HG03064 (cell line): ENCODE measurements around the gene DVL3.
"Not testable (repeated sequence)": the region's sequence is repeated elsewhere in the genome, so short reads cannot be mapped to it uniquely, and the experiment has no call there.

Experiments
- ATAC-seq: cut with Tn5 transposase; IDR thresholded peaks from one replicate; pipeline ENCODE4 v1.9.1; 2021; ENCODE audit warnings: low read depth; ENCODE audit not compliant: unreplicated experiment

Gene DVL3

DNA sequence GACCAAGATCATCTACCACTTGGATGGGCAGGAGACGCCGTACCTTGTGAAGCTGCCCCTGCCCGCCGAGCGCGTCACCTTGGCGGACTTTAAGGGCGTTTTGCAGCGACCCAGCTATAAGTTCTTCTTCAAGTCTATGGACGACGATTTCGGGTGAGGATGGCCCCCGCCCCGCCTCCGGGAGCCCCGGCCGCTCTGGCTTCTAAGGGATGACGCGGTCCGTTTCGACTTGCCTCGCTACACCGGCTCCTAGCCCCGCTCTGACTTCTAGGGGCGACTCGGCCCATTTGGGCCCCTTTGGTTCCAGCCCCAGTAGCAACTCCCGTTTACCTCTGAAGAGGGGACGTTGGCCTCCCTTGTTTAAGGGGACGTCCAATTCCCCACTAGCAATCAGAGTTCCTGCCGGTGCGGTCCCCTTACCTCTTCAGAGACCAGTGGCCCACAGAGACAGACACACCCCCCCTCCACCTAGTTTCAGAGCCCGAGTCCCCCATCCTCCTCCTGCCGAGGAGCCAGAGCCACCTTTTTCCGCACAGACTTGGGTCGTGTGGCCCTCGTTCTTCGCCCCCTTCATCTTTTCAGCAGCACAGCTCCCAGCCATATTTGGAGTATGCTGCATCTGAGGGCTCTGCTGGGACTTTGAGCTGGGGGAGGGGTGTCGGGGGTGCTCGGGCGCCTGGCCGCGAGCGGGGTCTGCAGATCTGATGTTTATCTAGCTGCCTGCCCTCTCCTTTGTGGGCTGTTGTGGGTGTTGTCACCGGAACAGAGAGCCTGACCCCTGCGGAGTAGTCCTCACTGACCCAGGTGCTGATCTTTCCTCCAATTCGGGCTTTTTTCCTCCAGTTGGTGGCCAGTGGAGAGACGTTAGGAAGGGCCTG is 706 bp downstream of the DVL3 start:
- peak; percentile 16 for ATAC-seq

DNA sequence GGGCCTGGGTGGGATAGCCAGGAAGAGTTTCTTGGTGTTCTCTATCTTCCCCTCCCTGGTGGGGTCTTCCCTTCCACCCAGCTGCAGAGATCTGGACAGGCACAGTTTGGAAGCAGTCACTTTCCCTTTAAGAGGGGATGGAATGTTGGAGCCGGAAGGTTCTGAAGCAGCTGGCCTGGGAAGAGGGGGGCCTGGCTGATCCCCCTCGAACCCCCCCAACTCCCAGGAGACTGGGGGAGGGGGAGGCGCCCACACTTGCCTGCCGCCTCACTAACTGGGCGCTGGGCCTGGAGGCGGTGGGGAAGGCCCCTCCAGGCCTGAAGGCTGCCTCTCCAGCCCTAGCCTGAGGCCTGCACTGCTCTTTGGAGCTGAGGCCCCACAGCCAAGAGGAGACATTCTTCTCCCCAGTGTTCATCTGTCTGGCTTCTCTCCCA is 1.4 kb downstream of the DVL3 start:
- ATAC-seq, result no peak

DNA sequence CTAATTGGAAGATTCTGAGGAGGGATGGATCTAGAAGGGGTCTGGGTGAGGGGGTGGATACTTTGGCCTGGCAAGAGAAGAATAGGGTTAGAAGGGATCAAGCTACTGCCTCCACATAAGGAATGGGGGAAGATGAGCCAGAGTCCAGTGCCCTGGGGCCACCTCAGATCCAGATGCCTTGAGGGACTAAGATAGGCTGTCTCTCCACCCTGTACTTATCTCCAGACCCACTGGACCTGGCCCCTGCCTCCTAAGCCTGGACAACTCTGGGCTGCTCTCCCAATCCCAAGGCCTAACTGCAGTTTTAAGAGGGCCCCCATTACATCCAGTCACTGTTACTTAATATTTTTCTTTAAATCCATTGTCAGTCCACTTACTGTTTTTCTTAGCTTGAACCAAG is 2.0 kb downstream of the DVL3 start:
- no peak for ATAC-seq

DNA sequence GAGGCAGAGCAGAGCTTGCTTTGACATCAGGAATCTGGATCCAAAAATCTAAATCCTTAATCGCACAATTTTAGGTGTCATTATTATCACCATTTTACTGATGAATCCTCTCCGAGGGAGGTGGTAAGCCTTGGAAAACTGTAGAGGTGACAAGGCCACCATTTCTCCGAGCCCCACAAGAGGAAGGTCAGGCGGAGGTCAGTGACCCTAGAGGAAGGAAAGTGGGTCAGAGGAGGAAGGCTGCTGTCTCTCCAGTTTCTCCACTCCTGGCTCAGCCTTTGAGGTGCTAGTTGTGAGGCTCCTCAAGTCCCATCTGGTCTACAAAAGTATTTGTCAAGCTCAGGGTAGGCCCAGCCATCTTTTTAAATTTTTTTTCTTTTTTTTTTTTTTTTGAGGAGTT is 3.2 kb downstream of the DVL3 start:
- ATAC-seq, result no peak

DNA sequence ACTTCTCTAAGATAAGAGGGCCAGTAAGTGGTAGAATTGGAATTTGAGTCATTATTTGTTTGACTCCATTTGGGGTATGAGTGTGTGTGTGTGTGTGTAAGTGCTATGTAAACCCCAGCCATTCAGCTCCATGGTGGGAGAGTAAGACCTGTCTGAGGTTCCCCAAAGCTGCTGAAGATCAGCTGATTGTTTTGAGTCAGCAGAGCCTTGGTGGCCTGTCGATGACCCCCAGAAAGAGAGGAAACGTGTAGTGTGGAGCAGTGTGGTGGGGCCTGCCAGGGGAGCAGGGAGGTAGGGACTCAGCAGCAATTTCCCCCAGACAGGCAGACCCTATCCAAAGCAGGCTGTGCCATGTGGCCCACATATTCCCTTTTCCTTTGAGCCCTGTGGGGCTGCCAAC is 5.3 kb downstream of the DVL3 start:
- ATAC-seq, result no peak

DNA sequence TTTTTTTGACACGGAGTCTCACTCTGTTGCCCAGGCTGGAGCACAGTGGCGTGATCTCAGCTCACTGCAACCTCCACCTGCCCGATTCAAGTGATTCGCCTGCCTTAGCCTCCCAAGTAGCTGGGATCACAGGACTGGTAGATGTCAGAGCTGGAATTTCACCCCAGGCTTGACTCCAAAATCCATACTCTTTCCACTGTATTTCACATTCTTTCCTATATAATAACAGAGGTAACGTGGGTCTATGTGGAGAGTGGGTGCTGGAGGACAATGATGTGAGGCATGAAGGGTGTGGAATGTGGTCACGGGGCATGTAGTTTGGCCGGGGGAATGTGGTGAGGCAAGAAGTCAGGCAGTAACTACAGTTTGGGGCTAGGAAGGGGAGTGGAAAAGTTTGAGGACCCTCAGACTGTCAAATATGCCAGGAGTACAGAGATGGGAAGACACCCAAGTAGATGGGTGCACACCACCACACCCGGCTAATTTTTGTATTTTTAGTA is 7.4 kb downstream of the DVL3 start:
- not testable (repeated sequence) for ATAC-seq

DNA sequence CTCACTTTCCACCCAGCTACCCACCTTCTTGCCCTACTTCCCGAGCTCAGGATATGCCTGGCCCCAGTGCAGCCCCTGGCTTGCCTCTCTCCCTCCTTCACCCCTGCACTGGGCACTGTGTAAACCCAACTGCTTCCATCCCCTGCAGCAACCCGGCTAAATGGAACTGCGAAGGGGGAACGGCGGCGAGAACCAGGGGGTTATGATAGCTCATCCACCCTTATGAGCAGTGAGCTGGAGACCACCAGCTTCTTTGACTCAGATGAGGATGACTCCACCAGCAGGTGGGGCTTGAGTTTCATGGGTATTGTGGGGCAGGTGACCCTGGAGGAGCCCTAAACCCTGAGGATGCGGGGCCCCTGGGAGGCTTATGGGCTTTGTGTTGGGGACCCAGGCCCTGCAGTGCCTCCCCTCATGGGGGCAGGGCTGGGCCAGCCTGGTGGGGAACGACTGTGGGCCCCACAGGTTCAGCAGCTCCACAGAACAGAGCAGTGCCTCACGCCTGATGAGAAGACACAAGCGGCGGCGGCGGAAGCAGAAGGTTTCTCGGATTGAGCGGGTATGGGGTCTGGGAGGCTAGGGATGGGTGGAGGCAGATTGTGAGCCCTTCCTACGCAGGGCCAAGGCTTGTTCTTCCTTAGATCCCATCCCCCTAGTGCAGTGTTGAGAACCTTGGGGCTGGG is 9.6 kb downstream of the DVL3 start:
- no peak for ATAC-seq

DNA sequence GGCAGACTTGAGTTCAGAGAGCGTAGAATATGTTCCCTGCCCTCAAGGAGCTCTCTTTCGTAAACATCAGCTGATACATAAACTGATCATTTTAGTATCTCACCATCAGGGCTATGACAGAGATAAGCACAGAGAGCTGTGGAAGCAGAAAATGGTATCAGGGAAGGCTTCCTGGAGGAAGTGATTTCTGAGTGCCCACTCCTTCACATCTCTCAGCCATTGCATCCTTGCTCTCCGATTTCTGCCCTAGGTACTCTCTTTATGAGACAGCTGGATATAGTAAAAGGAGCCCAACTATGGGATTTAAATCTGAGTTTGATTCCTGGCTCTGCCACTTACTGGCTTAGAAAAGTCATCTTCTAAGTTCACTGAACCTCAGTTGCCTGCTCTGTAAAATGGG is 10.4 kb downstream of the DVL3 start:
- ATAC-seq, result no peak

DNA sequence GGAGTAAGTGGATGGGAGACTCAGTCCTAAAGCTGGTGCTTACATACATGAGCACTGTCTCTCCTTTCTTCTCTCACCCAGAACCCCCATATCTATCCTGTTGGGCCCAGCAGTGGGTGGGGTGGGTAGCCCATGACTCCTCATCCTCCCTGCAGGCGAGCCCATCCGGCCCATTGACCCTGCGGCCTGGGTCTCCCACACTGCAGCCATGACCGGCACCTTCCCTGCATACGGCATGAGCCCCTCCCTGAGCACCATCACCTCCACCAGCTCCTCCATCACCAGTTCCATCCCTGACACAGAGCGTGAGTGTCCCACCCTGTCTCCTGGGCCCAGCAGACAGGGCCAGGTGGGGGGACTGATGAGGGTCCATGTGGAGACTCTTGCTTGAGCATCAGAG is 11.5 kb downstream of the DVL3 start:
- ATAC-seq, result no peak

DNA sequence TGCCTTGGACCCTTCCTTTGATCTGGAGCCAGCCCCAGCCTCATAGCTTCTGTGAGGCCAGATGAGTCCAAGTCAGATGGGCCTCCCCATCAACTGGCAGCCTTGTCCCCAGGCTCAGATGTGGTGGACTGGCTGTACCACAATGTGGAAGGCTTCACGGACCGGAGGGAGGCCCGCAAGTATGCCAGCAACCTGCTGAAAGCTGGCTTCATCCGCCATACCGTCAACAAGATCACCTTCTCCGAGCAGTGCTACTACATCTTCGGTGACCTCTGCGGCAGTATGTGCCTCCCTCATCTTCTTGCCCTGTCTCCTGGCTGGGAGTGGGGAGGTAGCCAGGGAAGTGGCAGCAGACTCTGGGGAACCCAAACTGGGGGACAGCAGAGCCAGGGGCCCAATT is 12.6 kb downstream of the DVL3 start:
- no peak for ATAC-seq

DNA sequence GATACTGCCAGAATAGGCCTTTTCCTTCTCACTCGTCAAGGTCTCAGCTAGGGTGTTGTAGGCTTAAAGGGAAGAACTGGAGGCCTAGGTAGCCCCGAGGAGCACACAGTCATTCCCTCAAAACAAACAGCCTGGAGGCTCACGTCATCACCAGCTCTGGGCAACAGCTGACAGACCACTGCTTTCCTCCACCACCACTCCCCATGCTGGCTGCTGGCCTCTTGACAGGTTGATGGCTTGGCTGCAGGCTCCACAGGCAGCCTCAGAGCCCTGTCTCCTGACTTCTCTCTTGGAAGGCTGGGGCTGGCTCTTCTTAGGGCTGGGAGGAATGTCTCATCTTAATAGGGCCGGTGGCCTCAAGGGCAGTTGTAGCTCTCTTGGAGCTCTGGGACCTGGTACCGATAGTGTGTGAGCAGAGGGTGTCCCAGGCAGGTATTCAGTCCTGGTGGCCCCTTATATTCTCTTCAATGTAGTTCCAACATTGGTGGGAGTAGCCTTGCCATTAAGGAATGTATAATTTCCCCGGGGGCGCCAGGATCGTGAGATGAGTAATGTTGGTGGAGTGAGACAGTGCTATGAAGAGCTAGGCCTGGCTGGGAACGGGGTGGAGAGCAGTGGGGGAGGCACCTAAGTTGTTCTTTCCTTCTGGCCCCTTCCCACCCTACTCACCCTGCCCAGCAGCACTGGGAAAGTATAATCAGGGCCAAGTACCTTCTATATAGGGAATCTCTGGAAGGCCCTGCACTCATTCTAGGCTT is 13.4 kb downstream of the DVL3 start:
- no peak for ATAC-seq

DNA sequence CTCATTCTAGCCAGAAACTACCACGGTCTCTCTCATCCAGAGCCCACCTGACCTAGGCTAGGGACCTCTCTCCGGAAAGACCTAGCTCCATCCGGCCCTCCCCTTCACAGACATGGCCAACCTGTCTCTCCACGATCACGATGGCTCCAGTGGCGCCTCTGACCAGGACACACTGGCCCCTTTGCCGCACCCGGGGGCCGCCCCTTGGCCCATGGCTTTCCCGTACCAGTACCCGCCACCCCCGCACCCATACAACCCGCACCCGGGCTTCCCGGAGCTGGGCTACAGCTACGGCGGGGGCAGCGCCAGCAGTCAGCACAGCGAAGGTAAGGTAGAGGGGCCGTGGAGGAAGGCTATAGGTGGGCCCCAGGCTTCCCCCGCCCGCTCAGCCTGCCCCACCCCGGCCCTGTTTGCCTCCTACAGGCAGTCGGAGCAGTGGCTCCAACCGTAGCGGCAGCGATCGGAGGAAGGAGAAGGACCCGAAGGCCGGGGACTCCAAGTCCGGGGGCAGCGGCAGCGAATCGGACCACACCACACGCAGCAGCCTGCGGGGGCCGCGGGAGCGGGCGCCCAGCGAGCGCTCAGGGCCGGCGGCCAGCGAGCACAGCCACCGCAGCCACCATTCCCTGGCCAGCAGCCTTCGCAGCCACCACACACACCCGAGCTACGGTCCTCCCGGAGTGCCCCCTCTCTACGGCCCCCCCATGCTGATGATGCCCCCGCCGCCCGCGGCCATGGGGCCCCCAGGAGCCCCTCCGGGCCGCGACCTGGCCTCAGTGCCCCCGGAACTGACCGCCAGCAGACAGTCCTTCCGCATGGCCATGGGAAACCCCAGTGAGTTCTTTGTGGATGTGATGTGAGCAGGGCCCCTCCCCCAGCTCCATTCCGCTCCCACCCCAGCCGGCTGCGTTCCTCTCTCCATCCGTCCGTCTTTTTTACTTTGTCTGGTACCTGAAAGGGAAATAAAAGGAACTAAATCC is 15.0 kb downstream of the DVL3 start:
- no peak for ATAC-seq

DNA sequence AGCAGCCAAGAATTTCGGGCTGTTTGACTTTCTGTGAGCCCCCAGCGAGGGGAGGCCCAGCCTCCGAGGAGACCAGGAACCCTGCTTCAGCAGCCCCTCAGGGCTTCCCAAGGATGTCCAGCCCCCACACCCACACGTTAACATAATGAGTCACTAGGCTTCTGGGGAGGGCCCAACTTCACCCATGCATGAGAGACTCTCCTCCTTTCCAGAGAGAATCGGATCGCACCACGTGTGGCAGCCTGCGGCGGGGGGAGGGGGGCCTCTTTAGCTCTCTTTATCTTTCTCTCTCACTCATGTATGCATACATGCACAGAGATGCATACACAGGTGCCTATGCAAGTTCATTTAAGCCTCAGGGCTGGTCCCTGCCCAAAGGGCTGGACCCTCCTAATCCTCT is 16.4 kb downstream of the DVL3 start:
- no peak for ATAC-seq

DNA sequence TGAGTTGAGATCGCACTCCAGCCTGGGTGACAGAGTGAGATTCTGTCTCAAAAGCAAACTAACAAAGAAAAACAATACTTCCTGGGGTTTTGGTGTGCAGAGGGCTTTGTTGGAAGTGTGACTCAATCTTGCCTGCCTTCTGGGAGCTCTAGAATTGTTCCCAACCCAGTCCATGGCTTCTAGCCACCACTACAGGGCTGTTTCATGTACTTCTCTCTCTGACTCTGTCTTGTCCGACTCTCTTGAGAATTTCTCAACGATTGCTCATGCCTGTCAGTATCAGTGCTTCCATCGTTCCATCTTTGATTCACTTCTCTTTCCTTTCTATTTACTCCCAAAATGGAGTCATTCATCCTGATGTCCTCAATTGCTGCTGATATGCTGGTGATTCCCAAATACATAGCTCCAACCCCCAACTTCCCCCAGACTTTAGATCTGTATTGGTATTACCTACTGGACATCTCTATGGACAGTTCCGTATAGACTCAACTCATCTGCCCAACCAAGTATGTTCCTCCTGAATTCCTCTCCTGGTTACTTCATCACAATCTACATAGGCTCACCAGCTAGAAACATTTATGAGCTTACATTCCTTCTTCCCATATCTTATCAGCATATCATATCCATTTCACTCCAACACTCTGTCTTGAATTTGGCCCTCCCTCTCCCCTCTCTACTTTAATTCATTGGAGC is 17.6 kb downstream of the DVL3 start:
- no peak for ATAC-seq

DNA sequence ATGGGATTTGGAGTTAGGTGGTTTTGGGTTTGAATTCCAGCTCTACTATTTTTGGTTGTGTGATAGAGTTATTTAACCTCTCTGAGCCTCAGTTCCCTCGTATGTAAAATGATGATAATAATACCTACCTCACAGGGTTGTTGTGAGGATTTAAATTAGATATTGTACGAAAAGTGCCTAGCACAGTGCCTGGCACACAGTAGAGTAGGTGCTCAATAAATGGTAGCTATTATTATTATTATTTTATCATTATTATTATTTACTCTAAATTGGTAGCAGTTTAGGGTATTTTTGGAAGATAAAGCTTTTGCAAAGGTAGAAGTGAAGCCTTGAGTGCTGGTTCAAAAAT is 18.2 kb downstream of the DVL3 start:
- no peak for ATAC-seq

DNA sequence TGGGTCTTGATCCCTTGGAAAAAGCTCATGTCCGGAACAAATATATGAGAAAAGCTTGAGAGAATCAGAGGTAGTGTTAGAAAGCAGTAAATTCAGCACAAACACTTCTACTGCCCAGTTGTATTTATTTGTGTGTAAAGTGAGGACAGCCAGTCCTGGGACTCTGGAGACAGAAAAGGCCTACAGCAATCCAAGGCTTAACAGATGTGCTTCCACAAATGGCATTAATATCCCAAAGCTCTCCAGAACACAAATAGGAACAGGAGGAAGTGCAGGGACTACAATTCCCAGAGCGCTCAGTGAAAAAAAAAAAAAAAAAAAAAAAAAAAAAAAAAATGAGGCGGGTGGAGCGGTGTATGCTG is 19.1 kb downstream of the DVL3 start:
- no peak for ATAC-seq

DNA sequence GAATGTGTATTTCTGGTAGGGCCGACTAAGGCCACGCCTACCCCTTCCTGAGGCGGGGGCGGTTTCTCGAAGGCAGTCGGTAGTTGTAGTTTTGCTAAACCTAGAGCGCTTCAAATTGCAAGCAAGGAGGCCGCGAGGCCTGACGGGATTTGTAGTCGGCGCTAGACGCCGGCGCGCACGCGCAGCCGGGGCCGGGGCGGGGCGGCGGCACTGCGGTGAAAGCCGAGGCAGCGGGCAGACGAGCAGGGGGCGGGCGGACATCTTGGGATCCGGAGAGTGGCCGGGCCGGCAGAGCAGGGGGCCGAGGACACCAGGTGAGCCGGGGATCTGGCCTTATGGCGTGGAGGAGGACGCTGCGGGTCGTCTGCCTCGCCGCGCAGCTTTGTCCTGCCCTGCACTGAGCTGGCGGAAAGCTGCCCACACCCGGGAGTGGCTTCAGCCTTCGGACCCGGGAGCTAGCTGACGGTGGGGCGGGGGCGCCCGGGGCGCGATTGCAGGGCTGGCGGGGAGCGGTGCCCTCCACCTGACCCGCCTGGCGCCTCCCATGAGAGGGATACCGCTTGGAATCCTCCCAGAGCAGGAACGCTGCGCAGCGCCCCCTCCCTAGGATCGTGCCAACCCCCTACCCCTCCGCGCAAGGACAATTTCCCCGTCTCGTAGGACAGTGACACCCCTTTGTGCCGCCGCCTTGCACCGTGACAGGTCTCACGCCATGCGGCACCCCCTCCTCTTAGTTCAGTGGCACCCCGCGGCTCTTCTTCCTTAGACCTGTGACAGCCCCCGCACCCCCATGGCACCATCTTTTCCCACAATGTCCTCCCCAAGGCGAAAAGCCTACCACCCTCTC is 19.7 kb downstream of the DVL3 start, which contains the start of gene AP2M1:
Gene AP2M1 (plus strand): TSS at position 210 of the 847 bp plus-strand sequence. CDS start 2,139 bp downstream, outside the sequence.
- peak; percentile 97 for ATAC-seq

DNA sequence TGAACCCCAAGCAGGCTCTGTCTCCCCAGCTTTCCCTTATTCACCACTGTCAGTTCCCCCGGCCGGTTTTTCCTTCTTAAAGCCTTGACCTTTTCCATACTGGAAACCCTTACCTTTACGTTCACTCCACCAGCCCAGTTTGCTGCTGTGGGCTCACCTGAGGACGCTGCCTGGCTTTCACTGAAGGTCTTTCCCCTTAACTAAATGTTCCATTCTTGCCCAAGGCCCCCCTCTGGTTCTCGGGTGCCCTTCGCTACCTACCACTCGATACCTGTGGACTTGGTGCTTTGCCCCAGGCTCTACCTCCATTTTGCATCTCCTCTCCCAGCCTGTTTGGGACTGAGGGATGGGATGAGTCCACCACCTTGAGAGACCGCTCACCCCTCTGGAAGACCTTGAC is 20.3 kb downstream of the DVL3 start:
- no peak for ATAC-seq

DNA sequence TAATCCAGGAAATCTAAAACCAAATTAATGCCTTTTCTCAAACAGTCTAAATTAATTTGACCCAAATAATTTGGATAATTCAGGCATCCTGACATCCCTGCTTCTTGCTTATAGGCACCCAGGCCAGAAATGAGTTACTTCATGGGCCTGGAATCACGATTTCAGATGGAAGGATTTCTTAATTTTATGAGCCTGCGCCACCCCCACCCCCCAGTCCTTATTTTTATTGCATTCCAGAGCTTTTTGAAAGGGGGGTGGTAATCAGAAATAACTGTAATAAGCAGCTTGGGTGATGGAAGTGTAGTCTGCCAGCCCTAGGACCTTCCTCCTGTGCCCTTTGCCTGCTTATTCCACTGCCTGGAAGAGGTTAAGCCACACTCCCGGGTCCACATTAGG is 20.8 kb downstream of the DVL3 start:
- ATAC-seq, result no peak
